Activated CD4-positive, alpha-beta memory T cell treated with anti-CD3 and anti-CD28 coated beads, Interleukin-2, amount 10 ng/mL, durations not matched to agents 7 days and 5 days (primary cell): ENCODE data around the gene HOXC11. TPM values are rescaled to one million over a fixed set of nuclear protein-coding genes. Genes with fewer than 3 reads are reported as not detected.

ENCODE experiments used
- CTCF ChIA-PET: fragments of 350-600 bp; sonication (Branson Sonifier 250); formaldehyde crosslinking; loops from one replicate; lab custom pipeline; 2021; ENCODE audit warnings: antibody characterized with exemption, inconsistent platforms; lab: Charles Lee
- POLR2A ChIA-PET: fragments of 350-600 bp; sonication (Branson Sonifier 250); formaldehyde crosslinking; loops from one replicate; lab custom pipeline; 2021; ENCODE audit warnings: antibody characterized with exemption; lab: Charles Lee
- DNase-seq: peaks from one replicate; pipeline ENCODE4 v3.0.0-alpha.2; 2020
- H3K27ac Mint-ChIP-seq: one replicate; pipeline ENCODE4 v1.8.0; 2021; ENCODE audit warnings: mild to moderate bottlenecking, mixed read lengths
- H3K27me3 Mint-ChIP-seq: one replicate; pipeline ENCODE4 v1.8.0; 2021; ENCODE audit warnings: mixed read lengths
- H3K36me3 Mint-ChIP-seq: one replicate; pipeline ENCODE4 v1.8.0; 2021; ENCODE audit warnings: low read depth, mixed read lengths
- H3K4me1 Mint-ChIP-seq: one replicate; pipeline ENCODE4 v1.8.0; 2021; ENCODE audit warnings: mixed read lengths
- H3K4me3 Mint-ChIP-seq: one replicate; pipeline ENCODE4 v1.8.0; 2021; ENCODE audit warnings: mild to moderate bottlenecking, mixed read lengths
- H3K9me3 Mint-ChIP-seq: one replicate; pipeline ENCODE4 v1.8.0; 2021; ENCODE audit warnings: mixed read lengths
- total RNA-seq, 2 experiments: library from RNA; stranded (reverse); gene quantifications; one replicate each; pipeline ENCODE4 v1.2.3, GENCODE V29; 2021

The HOXC11 gene
- total RNA-seq, 2 experiments from 2014 or later: not detected

GRCh38 chr12:53956251-53956887 is 16.6 kb upstream of the HOXC11 start:
- Mint-ChIP-seq H3K4me3 (peak overlapping the region; percentile 25), H3K4me1 (peaks cover 11% of the 10 kb centered on the region), H3K27ac (no peak overlapping the region), H3K9me3 (no peaks in the 10 kb centered on the region), H3K36me3 (peaks cover 11% of the 10 kb centered on the region), H3K27me3 (peaks cover 93% of the 10 kb centered on the region)
- ChIA-PET POLR2A (no interaction called here), CTCF (no interaction called here)
- no peak for DNase-seq

GRCh38 chr12:53956914-53957536 is 15.9 kb upstream of the HOXC11 start:
- no peaks in the 10 kb centered on the region for H3K9me3 Mint-ChIP-seq
- peaks cover 11% of the 10 kb centered on the region for H3K36me3 Mint-ChIP-seq
- peaks cover 92% of the 10 kb centered on the region for H3K27me3 Mint-ChIP-seq
- CTCF ChIA-PET: no interaction called here
- POLR2A ChIA-PET: no interaction called here
- DNase-seq: no peak
- H3K4me1 Mint-ChIP-seq: peaks cover 11% of the 10 kb centered on the region
- H3K4me3 Mint-ChIP-seq: no peak overlapping the region
- H3K27ac Mint-ChIP-seq: no peak overlapping the region

DNA sequence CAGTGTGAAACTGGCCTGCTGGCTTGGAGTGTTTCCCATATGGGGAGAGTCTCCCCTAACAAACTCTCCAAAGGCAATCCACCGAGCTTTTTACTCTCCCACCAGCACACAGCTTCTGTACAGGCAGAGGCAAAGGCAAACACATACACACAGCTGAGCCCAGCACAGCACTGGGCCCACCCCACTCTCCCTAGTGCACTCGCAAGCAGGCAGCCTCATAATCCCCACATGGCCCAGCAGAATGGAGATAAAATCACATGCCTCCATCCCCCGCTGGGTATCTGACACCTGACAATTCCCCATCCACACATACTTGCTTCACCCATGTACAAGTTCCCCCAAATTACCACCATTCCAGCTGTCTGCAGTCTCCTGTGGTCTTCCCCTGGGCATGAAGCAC is 14.8 kb upstream of the HOXC11 start:
- H3K4me3 Mint-ChIP-seq: no peak overlapping the region
- no peak overlapping the region for H3K27ac Mint-ChIP-seq
- DNase-seq: no peak
- H3K36me3 Mint-ChIP-seq: peaks cover 11% of the 10 kb centered on the region
- H3K4me1 Mint-ChIP-seq: peaks cover 11% of the 10 kb centered on the region
- ChIA-PET POLR2A (no interaction called here), CTCF (interaction anchor here (2.2 kb wide), 1 partner anchor 75 kb away, joined by 7 read pairs; the partner anchor contains the start of gene HOXC5)
- no peaks in the 10 kb centered on the region for H3K9me3 Mint-ChIP-seq
- H3K27me3 Mint-ChIP-seq: peaks cover 91% of the 10 kb centered on the region

- Mint-ChIP-seq H3K9me3 (no peaks in the 10 kb centered on the region), H3K4me3 (no peak overlapping the region), H3K27me3 (peaks cover 90% of the 10 kb centered on the region), H3K27ac (no peak overlapping the region), H3K36me3 (peaks cover 4% of the 10 kb centered on the region), H3K4me1 (peaks cover 8% of the 10 kb centered on the region)
- CTCF ChIA-PET: interaction anchor here (1.1 to 2.2 kb wide), 2 partner anchors 74 to 248 kb away, joined by 4 to 7 read pairs; partner anchors contain the start of gene HOXC5
- POLR2A ChIA-PET: interaction anchor here (0.8 to 1.3 kb wide), 2 partner anchors 25 to 27 kb away, joined by 3 to 4 read pairs; no protein-coding TSS in a partner anchor
- DNase-seq: no peak
Measured at GRCh38 chr12:53959314-53959713, 13.6 kb upstream of the HOXC11 start.

DNA sequence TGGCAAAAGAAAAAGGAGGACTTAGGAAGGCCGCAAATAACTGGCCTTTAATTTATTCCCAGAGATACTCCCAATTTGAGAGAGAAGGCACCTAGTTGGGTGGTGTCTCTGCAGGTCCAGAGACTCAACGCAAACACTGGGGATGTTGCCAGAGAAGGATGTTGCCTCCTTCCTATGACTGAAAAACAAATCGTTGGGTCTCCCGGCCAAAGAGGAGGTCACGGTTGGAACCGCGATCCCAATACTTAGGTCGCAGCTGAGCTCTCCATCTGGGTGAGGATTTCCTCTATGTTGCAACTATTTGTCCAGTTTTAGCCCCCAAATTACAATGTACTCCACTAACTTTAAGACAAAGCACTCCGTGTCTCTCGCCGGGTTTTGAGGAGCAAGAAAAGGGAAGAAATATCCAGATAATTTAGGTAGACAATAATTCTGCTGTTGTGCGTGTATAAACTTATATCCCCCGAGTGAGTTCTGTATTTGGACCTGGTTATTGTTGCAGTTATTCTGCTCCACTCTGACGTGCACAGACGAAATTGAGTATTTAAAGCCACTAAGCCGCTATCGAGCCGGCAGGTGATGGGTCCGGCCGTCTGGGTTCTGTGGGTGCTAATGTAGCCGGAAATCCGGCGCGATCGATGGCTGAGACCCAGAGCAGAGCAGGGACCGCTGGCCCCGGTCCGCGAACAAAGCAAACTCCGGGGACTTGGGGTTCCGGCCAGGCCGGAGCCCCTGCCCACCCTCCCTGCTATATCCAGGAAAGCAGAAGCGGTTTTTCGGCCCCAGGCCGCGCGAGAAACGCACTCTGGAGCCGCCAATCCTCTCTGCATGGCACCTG is 12.5 kb upstream of the HOXC11 start:
- DNase-seq: no peak
- H3K27me3 Mint-ChIP-seq: peaks cover 92% of the 10 kb centered on the region
- ChIA-PET POLR2A (no interaction called here), CTCF (no interaction called here)
- H3K4me3 Mint-ChIP-seq: no peak overlapping the region
- peaks cover 4% of the 10 kb centered on the region for H3K36me3 Mint-ChIP-seq
- H3K9me3 Mint-ChIP-seq: no peaks in the 10 kb centered on the region
- no peak overlapping the region for H3K27ac Mint-ChIP-seq
- H3K4me1 Mint-ChIP-seq: peaks cover 9% of the 10 kb centered on the region

- DNase-seq: no peak
- Mint-ChIP-seq H3K9me3 (no peaks in the 10 kb centered on the region), H3K4me1 (peaks cover 8% of the 10 kb centered on the region), H3K36me3 (no peaks in the 10 kb centered on the region), H3K27me3 (peaks cover 92% of the 10 kb centered on the region), H3K4me3 (no peak overlapping the region), H3K27ac (no peak overlapping the region)
- CTCF ChIA-PET: no interaction called here
- POLR2A ChIA-PET: no interaction called here
Measured at GRCh38 chr12:53961025-53961761, 11.7 kb upstream of the HOXC11 start.

GRCh38 chr12:53963005-53963404 is 9.9 kb upstream of the HOXC11 start:
- Mint-ChIP-seq H3K27me3 (peaks cover 93% of the 10 kb centered on the region), H3K36me3 (no peaks in the 10 kb centered on the region), H3K27ac (no peak overlapping the region), H3K9me3 (no peaks in the 10 kb centered on the region), H3K4me3 (no peak overlapping the region), H3K4me1 (peaks cover 8% of the 10 kb centered on the region)
- CTCF ChIA-PET: no interaction called here
- DNase-seq: no peak
- POLR2A ChIA-PET: no interaction called here

GRCh38 chr12:53963434-53964314 is 9.3 kb upstream of the HOXC11 start:
- Mint-ChIP-seq H3K9me3 (no peaks in the 10 kb centered on the region), H3K27me3 (peaks cover 93% of the 10 kb centered on the region), H3K36me3 (no peaks in the 10 kb centered on the region), H3K4me3 (no peak overlapping the region), H3K27ac (no peak overlapping the region), H3K4me1 (peaks cover 8% of the 10 kb centered on the region)
- POLR2A ChIA-PET: no interaction called here
- DNase-seq: no peak
- CTCF ChIA-PET: no interaction called here

DNA sequence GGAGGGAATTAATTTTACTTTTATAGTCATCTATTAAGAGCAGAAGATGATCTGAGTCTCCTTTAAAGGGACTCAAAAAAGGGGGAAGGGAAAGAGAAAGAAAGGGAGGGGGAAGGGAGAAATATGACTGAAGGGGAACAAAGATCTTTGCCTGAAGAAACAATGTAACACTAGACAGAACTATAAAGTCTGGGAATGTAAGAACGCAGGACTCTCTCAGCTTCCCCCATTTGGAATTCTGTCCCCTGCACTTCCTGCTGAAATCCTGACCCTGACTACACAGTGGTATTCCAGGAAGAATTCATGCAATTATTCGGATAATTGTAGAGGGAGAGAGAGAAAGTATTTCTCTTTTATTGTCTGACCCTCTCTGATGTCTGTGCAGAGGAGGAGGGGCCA is 8.6 kb upstream of the HOXC11 start:
- CTCF ChIA-PET: no interaction called here
- no peak overlapping the region for H3K27ac Mint-ChIP-seq
- no peak overlapping the region for H3K4me3 Mint-ChIP-seq
- peaks cover 94% of the 10 kb centered on the region for H3K27me3 Mint-ChIP-seq
- POLR2A ChIA-PET: no interaction called here
- H3K9me3 Mint-ChIP-seq: no peaks in the 10 kb centered on the region
- DNase-seq: no peak
- no peaks in the 10 kb centered on the region for H3K36me3 Mint-ChIP-seq
- H3K4me1 Mint-ChIP-seq: peaks cover 8% of the 10 kb centered on the region

DNA sequence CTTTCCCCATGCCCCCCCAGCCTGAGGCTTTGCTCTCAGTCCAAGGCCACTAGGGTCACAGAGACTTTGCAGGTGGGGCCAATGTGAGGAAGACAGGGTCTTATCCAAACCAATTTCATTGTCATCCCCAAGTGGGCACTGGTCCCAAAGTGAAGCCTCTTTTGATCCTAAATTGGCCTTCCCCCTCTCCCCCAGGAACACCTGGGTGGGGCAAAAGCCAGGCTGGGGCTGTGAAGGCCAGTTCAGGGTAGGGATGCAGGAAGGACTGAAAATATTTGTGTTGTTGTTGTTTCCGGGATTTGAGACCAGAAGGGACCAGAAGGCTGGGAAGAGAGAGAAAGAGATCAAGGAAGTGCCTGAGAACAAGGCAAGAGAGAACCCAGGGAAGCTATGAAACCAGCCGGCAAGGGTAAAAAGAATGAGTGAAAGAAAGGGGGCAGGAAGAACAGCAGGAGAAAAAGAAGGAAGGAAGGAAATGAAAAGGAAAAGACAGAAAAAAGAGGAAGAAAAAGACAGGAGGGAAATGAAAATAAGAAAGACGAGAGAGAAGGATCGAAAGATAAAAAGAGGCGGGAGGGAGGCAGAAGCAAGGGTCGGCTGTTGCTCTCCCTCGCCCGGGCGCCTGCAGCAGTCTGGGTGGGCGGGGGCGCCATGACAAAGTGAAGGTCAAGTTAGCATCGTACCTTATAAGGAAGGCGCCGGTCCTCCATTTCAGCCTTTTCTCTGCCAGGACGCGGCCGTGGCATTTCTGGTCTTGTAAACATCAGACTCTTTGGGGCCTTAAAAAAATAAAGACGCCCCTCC is 7.4 kb upstream of the HOXC11 start:
- Mint-ChIP-seq H3K4me3 (no peak overlapping the region), H3K9me3 (no peaks in the 10 kb centered on the region), H3K27ac (no peak overlapping the region), H3K27me3 (peaks cover 93% of the 10 kb centered on the region), H3K4me1 (peaks cover 8% of the 10 kb centered on the region), H3K36me3 (no peaks in the 10 kb centered on the region)
- ChIA-PET CTCF (interaction anchor here (0.6 to 0.7 kb wide), 2 partner anchors 67 to 434 kb away, joined by 3 to 4 read pairs; no protein-coding TSS in a partner anchor), POLR2A (interaction anchor here (1.5 kb wide), 1 partner anchor 34 kb away, joined by 3 read pairs; the partner anchor contains the start of gene HOXC9)
- no peak for DNase-seq

DNA sequence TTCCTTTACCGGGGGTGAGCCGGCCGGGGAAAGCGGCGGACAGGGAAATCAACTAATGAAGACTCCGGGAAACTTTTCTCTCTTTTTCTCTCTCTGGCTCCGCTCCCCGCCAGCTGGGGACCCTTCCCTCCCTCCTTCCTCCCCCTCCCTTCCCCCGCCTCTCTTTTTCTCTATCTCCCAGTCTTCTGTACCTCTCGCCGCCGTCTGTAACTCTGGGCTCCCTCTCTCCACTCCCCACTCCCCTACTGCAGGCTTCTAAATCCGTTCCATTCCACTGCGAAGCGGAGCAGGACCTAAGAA is 6.9 kb upstream of the HOXC11 start:
- Mint-ChIP-seq H3K27me3 (peaks cover 93% of the 10 kb centered on the region), H3K4me1 (peaks cover 8% of the 10 kb centered on the region), H3K36me3 (no peaks in the 10 kb centered on the region), H3K27ac (no peak overlapping the region), H3K4me3 (no peak overlapping the region), H3K9me3 (no peaks in the 10 kb centered on the region)
- POLR2A ChIA-PET: interaction anchor here (1.5 kb wide), 1 partner anchor 33 kb away, joined by 3 read pairs; the partner anchor contains the start of gene HOXC9
- DNase-seq: no peak
- CTCF ChIA-PET: no interaction called here
